Upper lobe of left lung (tissue), 6 donors: ENCODE results near the gene TBC1D24. TPM values are rescaled to one million over a fixed set of nuclear protein-coding genes. Genes with fewer than 3 reads are reported as not detected.

Experiments
- ATAC-seq, 2 donors: fragments of 200-7000 bp; cut with Tn5 transposase; one replicate each; pipeline ENCODE4 v1.9.1; 2022; ENCODE audit warnings: mild to moderate bottlenecking in 2 of 2, moderate library complexity in 2 of 2; ENCODE audit not compliant: low FRiP score in 2 of 2
- DNase-seq, 2 donors: peaks; one replicate each; pipeline ENCODE4 v3.0.0-alpha.2; 2019 to 2020
- H3K27ac ChIP-seq, 4 donors: fragments of 200-600 bp; sonication (generic); one replicate each; pipeline ENCODE4 v1.5.1; 2016 to 2019
- H3K27me3 ChIP-seq, 4 donors: fragments of 200-600 bp; sonication (generic); one replicate each; pipeline ENCODE4 v1.5.1; 2017 to 2019
- H3K36me3 ChIP-seq, 4 donors: fragments of 200-600 bp; sonication (generic); one replicate each; pipeline ENCODE4 v1.5.1; 2016 to 2019
- H3K4me1 ChIP-seq, 4 donors: fragments of 200-600 bp; sonication (generic); one replicate each; pipeline ENCODE4 v1.5.1; 2018 to 2019
- H3K4me3 ChIP-seq, 4 donors: fragments of 200-600 bp; sonication (generic); one replicate each; pipeline ENCODE4 v1.5.1; 2017 to 2019; ENCODE audit warnings: mild to moderate bottlenecking in 2 of 4, moderate library complexity in 1 of 4
- H3K9me3 ChIP-seq, 4 donors: fragments of 200-600 bp; sonication (generic); one replicate each; pipeline ENCODE4 v1.5.1; 2018 to 2019
- EP300 ChIP-seq, 4 donors: sonication (generic); formaldehyde crosslinking; IDR thresholded peaks; one replicate each; pipeline ENCODE4 v1.5.1; 2017; ENCODE audit warnings: antibody characterized with exemption in 4 of 4, control low read depth in 2 of 4
- POLR2A ChIP-seq, 4 donors: fragments of 450-650 bp; IDR thresholded peaks; one replicate each; pipeline ENCODE4 v1.5.1; 2016 to 2017; ENCODE audit warnings: antibody characterized with exemption in 4 of 4, mild to moderate bottlenecking in 2 of 4
- POLR2AphosphoS5 ChIP-seq, 2 donors: sonication (generic); formaldehyde crosslinking; IDR thresholded peaks; one replicate each; pipeline ENCODE4 v1.5.1; 2017; ENCODE audit warnings: antibody characterized with exemption in 2 of 2
- WGBS, 2 donors: methylation state at CpG; one replicate each; pipeline ENCODE4 v1.1.5; 2017 to 2018; 5-methylcytosine and 5-hydroxymethylcytosine counted together
- total RNA-seq, 6 donors: library from RNA; depleted of rRNA in 4 of 6; stranded (reverse); fragments of >200 nt in 4 of 6; gene quantifications; one replicate each; pipeline versions ENCODE4 v1.1.0 to v1.2.1, GENCODE V29; 2016 to 2021
- TF ChIP-seq, protein P1 (sequence below), 6 experiments: fragments of 450-650 bp in 4 of 6; fragments of 200-600 bp in 2 of 6; sonication (generic) in 2 of 6; IDR thresholded peaks; one replicate each; pipeline ENCODE4 v1.5.1; 2016 to 2019; ENCODE audit warnings: antibody characterized with exemption in 6 of 6
- donor health status: DM: no; HTN: no; CAD: no; lungs with moderate emphysema.
- donor health status: DM: no; HTN: yes; CAD: no; lungs with severe emphysema.

The TBC1D24 gene
- total RNA-seq, 6 donors from 2014 or later = 25.9 to 49.6 (median 37.2) TPM

DNA sequence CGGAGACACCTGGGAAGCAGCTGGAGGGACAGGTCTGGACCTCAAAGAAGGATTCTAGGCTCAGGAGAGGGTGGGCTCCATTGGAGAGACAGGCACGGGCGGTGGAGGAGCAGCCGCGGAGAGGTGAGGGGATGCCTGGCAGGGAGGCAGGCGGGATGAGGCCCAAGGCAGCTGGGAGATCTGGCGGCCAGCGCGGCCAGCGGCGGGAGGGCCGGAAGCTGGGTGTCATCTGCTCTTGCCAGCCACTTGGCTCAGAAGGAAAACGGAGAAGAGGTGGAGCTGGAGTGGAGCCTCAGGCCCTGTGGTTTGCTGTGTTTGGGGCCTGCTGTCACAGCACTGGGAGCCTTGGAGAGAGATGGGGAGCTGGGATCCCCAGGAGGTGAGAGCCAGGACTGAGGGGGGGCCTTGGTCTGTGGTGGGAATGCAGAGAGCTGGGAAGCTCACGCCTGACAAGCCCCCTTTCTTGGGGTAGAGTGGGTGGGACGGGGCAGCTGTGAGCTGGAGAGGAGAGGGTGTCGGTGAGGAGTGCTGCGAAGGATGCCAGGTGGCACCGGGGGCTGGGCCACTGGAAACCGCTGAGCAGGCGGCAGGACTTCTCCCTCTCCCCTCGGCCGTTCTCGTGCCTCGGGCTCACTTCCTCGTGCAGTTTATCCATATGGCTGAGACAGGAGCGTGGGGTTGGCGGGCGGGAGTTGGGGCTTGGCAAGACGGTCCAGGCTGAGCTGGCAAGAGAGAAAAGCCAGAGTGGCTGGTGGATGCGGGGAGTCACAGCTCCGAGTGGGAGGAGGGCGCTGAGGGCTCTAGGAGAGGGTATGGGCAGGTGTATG is 8.0 kb downstream of the TBC1D24 start:
- Histone ChIP-seq H3K36me3 (no peaks in the 10 kb centered on the region), H3K4me3 (peak overlapping the region in 2 of 4 donors; percentile 0 to 15), H3K9me3 (no peaks in the 10 kb centered on the region), H3K4me1 (peaks cover 49 to 71% (median 68%) of the 10 kb centered on the region in 4 donors), H3K27ac (peak overlapping the region; percentile 36 to 65 (median 61)), H3K27me3 (no peaks in the 10 kb centered on the region)
- peak in 1 of 2 donors; percentile 89 for DNase-seq
- TF ChIP-seq POLR2AphosphoS5 (IDR thresholded peaks at IDR 0.05) (no peak), POLR2A (IDR thresholded peaks at IDR 0.05) (peak in 1 of 4 donors; percentile 11), EP300 (IDR thresholded peaks at IDR 0.05) (no peak)
- TF ChIP-seq, protein P1, sequence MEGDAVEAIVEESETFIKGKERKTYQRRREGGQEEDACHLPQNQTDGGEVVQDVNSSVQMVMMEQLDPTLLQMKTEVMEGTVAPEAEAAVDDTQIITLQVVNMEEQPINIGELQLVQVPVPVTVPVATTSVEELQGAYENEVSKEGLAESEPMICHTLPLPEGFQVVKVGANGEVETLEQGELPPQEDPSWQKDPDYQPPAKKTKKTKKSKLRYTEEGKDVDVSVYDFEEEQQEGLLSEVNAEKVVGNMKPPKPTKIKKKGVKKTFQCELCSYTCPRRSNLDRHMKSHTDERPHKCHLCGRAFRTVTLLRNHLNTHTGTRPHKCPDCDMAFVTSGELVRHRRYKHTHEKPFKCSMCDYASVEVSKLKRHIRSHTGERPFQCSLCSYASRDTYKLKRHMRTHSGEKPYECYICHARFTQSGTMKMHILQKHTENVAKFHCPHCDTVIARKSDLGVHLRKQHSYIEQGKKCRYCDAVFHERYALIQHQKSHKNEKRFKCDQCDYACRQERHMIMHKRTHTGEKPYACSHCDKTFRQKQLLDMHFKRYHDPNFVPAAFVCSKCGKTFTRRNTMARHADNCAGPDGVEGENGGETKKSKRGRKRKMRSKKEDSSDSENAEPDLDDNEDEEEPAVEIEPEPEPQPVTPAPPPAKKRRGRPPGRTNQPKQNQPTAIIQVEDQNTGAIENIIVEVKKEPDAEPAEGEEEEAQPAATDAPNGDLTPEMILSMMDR (IDR thresholded peaks at IDR 0.05) = no peak
- WGBS, 2 donors = 46 to 59% methylated on average over 32 of the region's 32 CpGs
- peak; percentile 6 to 78 for ATAC-seq

GRCh38 chr16:2483939-2484897 is 9.3 kb downstream of the TBC1D24 start:
- H3K4me1 ChIP-seq = peaks cover 45 to 70% (median 65%) of the 10 kb centered on the region in 4 donors
- H3K27ac ChIP-seq = peak overlapping the region in 3 of 4 donors; percentile 4 to 65 (median 51)
- H3K9me3 ChIP-seq = no peaks in the 10 kb centered on the region
- 88 to 91% methylated on average over 11 to 16 of the region's 16 CpGs for WGBS, 2 donors
- no peaks in the 10 kb centered on the region for H3K27me3 ChIP-seq
- H3K36me3 ChIP-seq = no peaks in the 10 kb centered on the region
- ATAC-seq (no peak), DNase-seq (peak in 1 of 2 donors; percentile 49)
- no peak for TF ChIP-seq EP300 (IDR thresholded peaks at IDR 0.05)
- no peak for TF ChIP-seq POLR2A (IDR thresholded peaks at IDR 0.05)
- no peak for TF ChIP-seq POLR2AphosphoS5 (IDR thresholded peaks at IDR 0.05)
- TF ChIP-seq, protein P1 (IDR thresholded peaks at IDR 0.05) = no peak
- no peak overlapping the region for H3K4me3 ChIP-seq

DNA sequence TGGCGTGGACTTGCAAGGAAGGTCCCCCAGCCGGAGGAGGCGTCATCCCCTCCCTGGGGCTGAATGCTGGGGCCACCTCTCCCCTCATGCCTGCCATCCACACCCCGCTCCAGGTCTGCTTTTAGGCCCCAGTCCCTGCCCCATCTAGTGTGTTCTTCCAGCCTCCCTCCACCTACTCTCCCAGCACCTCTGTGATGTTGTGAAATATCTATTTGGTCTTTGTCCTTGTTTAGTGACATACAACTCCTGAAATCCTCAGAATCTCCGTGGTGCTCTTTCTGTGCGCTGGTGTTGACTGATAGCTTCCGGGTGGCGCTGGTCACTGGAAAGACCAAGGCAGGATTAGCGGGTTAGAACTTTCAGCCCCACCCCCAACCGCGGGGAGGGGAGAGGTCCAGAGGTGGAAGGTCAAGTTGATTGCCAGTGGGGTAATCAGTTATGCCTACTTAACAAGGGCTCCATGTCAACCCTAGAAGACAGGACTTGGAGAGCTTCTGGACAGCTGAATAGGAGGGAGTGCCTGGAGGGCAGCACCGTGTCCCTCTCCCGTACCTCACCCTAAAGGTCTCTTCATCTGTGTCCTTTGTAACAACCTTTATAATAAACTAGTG is 10.1 kb downstream of the TBC1D24 start:
- Histone ChIP-seq H3K27ac (peak overlapping the region in 3 of 4 donors; percentile 4 to 51 (median 18)), H3K4me1 (peaks cover 45 to 70% (median 65%) of the 10 kb centered on the region in 4 donors), H3K9me3 (no peaks in the 10 kb centered on the region), H3K4me3 (no peak overlapping the region), H3K36me3 (peaks cover 0 to 3% (median 0%) of the 10 kb centered on the region in 4 donors), H3K27me3 (no peaks in the 10 kb centered on the region)
- DNase-seq (no peak), ATAC-seq (no peak)
- WGBS, 2 donors = 80 to 90% methylated on average over 10 to 13 of the region's 13 CpGs
- no peak for TF ChIP-seq POLR2A (IDR thresholded peaks at IDR 0.05)
- TF ChIP-seq, protein P1 (IDR thresholded peaks at IDR 0.05) = no peak
- TF ChIP-seq POLR2AphosphoS5 (IDR thresholded peaks at IDR 0.05) = no peak
- no peak for TF ChIP-seq EP300 (IDR thresholded peaks at IDR 0.05)

- DNase-seq (peak in 1 of 2 donors; percentile 71), ATAC-seq (no peak)
- Histone ChIP-seq H3K4me3 (peak overlapping the region in 2 of 4 donors; percentile 14 to 18), H3K27ac (peak overlapping the region; percentile 51 to 75 (median 52)), H3K36me3 (peaks cover 0 to 10% (median 3%) of the 10 kb centered on the region in 4 donors), H3K4me1 (peaks cover 45 to 68% (median 65%) of the 10 kb centered on the region in 4 donors), H3K27me3 (no peaks in the 10 kb centered on the region), H3K9me3 (no peaks in the 10 kb centered on the region)
- WGBS, 2 donors = 69 to 79% methylated on average over 12 to 29 of the region's 33 CpGs
- TF ChIP-seq, protein P1 (IDR thresholded peaks at IDR 0.05) = no peak
- TF ChIP-seq POLR2AphosphoS5 (IDR thresholded peaks at IDR 0.05) = peak in 1 of 2 donors; percentile 14
Observed at GRCh38 chr16:2485811-2486507, 11.0 kb downstream of the TBC1D24 start.
